Suprapubic skin (tissue), 4 donors: ENCODE results near the gene MEGF9. TPM values are rescaled to one million over a fixed set of nuclear protein-coding genes. Genes with fewer than 3 reads are reported as not detected.

Experiments used
- DNase-seq, 2 donors: peaks; one replicate each; pipeline ENCODE4 v3.0.0-alpha.2; 2019; ENCODE audit warnings: low spot score in 2 of 2
- H3K27ac ChIP-seq: fragments of 200-600 bp; sonication (generic); one replicate; pipeline ENCODE4 v1.5.1; 2019
- H3K27me3 ChIP-seq: fragments of 200-600 bp; sonication (generic); one replicate; pipeline ENCODE4 v1.5.1; 2019
- H3K36me3 ChIP-seq: fragments of 200-600 bp; sonication (generic); one replicate; pipeline ENCODE4 v1.5.1; 2019
- H3K4me1 ChIP-seq: fragments of 200-600 bp; sonication (generic); one replicate; pipeline ENCODE4 v1.5.1; 2019
- H3K4me3 ChIP-seq: fragments of 200-600 bp; sonication (generic); one replicate; pipeline ENCODE4 v1.5.1; 2019; ENCODE audit warnings: mild to moderate bottlenecking
- H3K9me3 ChIP-seq: fragments of 200-600 bp; sonication (generic); one replicate; pipeline ENCODE4 v1.5.1; 2019
- EP300 ChIP-seq: sonication (generic); formaldehyde crosslinking; IDR thresholded peaks from one replicate; pipeline ENCODE4 v1.6.1; 2017; ENCODE audit warnings: antibody characterized with exemption
- POLR2A ChIP-seq, 2 donors: fragments of 450-650 bp; IDR thresholded peaks; one replicate each; pipeline ENCODE4 v1.6.1; 2017; ENCODE audit warnings: antibody characterized with exemption in 2 of 2, mild to moderate bottlenecking in 2 of 2, moderate library complexity in 2 of 2
- POLR2AphosphoS5 ChIP-seq, 3 donors: sonication (generic); formaldehyde crosslinking; IDR thresholded peaks; one replicate each; pipeline ENCODE4 v1.6.1; 2017; ENCODE audit warnings: antibody characterized with exemption in 3 of 3
- WGBS: methylation state at CpG from one replicate; pipeline ENCODE4 v1.1.5; 2018; 5-methylcytosine and 5-hydroxymethylcytosine counted together
- total RNA-seq, 4 donors: library from RNA; depleted of rRNA; stranded (reverse); fragments of >200 nt; gene quantifications; one replicate each; pipeline ENCODE4 v1.1.0, GENCODE V29; 2016
- TF ChIP-seq, protein P1 (sequence below), 2 donors: fragments of 200-600 bp in 1 of 2; fragments of 450-650 bp in 1 of 2; sonication (generic) in 1 of 2; IDR thresholded peaks; one replicate each; pipeline ENCODE4 v1.5.1; 2016 to 2019; ENCODE audit warnings: antibody characterized with exemption in 2 of 2, mild to moderate bottlenecking in 1 of 2, moderate library complexity in 1 of 2

Gene MEGF9
- total RNA-seq, 4 donors from 2014 or later = 33.6 to 58.1 (median 46.0) TPM

DNA sequence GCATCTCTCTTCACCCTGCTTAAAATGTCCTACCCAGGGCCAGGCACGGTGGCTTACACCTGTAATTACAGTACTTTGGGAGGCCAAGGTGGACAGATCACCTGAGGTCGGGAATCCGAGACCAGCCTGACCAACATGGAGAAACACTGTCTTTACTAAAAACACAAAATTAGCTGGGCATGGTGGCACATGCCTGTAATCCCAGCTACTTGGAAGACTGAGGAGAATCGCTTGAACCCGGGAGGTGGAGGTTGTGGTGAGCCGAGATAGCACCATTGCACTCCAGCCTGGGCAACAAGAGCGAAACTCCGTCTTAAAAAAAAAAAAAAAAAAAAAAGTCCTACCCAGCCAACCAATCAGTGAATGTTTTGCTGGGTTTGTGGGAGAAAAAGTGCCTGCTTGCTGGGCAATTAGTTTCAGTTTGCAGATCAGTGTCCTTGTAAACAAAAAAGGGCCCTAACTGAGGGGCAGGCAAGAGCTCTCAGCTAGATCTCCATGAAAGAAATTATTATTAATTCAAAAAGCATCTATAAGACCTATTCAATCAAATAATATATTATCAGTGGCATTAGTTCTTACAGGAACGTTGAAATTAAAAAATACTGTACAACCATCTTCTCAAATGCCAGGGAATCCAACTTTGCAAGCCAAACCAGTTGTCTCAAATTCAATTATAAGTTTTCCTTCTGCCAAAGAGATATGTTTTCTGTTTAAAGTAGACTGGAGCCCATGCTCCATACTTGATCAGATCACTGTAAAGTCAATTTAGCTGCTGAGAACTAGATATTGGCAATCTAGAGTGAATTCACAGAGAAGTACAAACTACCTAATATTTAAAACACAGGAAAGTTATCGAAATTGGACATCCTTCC is 3.9 kb downstream of the MEGF9 start:
- DNase-seq = no peak
- H3K9me3 ChIP-seq = no peaks in the 10 kb centered on the region
- H3K36me3 ChIP-seq = no peaks in the 10 kb centered on the region
- TF ChIP-seq EP300 = no peak
- no peak for TF ChIP-seq POLR2A (IDR thresholded peaks at IDR 0.05)
- TF ChIP-seq POLR2AphosphoS5 (IDR thresholded peaks at IDR 0.05) = no peak
- TF ChIP-seq, protein P1, sequence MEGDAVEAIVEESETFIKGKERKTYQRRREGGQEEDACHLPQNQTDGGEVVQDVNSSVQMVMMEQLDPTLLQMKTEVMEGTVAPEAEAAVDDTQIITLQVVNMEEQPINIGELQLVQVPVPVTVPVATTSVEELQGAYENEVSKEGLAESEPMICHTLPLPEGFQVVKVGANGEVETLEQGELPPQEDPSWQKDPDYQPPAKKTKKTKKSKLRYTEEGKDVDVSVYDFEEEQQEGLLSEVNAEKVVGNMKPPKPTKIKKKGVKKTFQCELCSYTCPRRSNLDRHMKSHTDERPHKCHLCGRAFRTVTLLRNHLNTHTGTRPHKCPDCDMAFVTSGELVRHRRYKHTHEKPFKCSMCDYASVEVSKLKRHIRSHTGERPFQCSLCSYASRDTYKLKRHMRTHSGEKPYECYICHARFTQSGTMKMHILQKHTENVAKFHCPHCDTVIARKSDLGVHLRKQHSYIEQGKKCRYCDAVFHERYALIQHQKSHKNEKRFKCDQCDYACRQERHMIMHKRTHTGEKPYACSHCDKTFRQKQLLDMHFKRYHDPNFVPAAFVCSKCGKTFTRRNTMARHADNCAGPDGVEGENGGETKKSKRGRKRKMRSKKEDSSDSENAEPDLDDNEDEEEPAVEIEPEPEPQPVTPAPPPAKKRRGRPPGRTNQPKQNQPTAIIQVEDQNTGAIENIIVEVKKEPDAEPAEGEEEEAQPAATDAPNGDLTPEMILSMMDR (IDR thresholded peaks at IDR 0.05) = no peak
- WGBS = 26% methylated on average over 10 of the region's 10 CpGs
- H3K27me3 ChIP-seq = no peaks in the 10 kb centered on the region
- peak overlapping the region; percentile 84 for H3K4me3 ChIP-seq
- peaks cover 68% of the 10 kb centered on the region for H3K4me1 ChIP-seq
- peak overlapping the region; percentile 91 for H3K27ac ChIP-seq

DNA sequence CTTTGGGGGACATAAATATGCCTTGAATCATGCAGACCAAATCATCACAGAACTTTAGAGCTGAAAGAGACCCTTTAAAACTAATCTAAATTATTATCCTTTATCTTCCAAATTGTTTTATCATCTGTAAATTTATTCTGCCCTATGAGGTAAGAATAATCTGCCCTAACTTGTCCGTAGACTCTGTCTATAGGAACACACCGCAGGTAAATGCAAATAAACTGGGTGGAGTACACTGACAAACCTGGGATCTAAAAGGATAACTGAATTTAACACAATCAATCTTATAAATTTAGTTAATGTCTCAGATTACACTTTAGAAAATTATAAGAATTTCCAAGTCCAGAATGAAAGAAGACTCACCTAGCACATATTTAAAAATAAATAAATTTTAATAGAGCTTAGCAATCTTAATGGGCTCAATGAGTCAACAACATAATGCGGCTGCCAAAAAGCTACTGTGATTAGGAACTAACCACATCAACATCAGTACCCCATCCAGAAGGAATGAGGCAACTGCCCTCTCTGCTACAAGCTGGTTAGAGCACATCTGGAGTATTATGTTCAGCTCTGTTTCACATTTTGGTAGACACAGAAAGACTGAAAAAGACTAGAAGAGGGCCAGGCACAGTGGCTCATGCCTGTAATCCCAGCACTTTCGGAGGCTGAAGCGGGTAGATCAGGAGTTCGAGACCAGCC is 5.6 kb downstream of the MEGF9 start:
- 56% methylated on average over 6 of the region's 6 CpGs for WGBS
- Histone ChIP-seq H3K27ac (peak overlapping the region; percentile 91), H3K27me3 (no peaks in the 10 kb centered on the region), H3K9me3 (no peaks in the 10 kb centered on the region), H3K4me3 (no peak overlapping the region), H3K4me1 (peaks cover 62% of the 10 kb centered on the region), H3K36me3 (no peaks in the 10 kb centered on the region)
- no peak for TF ChIP-seq POLR2AphosphoS5 (IDR thresholded peaks at IDR 0.05)
- DNase-seq = no peak

DNA sequence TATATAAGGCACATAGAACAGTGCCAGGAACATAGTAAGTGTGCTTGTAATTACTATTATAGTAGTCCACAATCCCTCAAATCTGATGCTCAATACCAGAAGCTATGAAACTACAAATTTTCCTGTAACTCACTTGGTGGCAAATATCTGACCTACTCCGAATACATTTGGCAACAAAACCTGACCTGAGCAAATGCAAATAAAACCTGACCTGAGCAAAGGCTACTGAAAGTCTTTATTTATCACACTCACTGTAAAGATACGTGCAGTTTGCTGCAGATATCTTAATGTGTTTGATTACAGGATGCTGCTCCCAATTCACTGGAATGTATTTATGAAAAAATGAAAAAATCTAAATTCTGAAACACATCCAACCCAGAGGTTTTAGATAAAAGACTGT is 7.1 kb downstream of the MEGF9 start:
- Histone ChIP-seq H3K4me1 (peaks cover 53% of the 10 kb centered on the region), H3K27me3 (no peaks in the 10 kb centered on the region), H3K9me3 (no peaks in the 10 kb centered on the region), H3K36me3 (no peaks in the 10 kb centered on the region), H3K27ac (no peak overlapping the region), H3K4me3 (no peak overlapping the region)
- 67% methylated on average over 2 of the region's 2 CpGs for WGBS
- TF ChIP-seq, protein P1 (IDR thresholded peaks at IDR 0.05) = no peak
- TF ChIP-seq EP300 = no peak
- TF ChIP-seq POLR2AphosphoS5 (IDR thresholded peaks at IDR 0.05) = no peak
- no peak for TF ChIP-seq POLR2A (IDR thresholded peaks at IDR 0.05)
- no peak for DNase-seq

DNA sequence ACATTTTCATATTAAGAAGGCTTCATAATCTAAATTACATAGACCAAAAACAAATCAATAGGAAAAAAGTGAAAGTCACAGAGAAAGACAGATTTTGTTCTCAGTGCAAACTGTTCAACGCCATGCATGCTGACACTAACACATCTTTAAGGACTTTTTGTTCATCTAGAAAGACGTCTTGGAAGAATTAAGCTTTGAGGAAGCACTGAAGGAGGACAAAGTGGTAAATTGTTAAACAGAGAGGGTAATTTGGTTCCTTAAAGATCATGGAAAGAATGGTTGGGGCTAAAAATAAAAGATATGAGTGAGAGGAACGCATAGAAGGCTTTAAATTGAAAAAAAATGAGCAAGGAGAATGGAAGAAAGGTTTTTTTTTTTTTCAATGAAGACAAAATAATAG is 9.1 kb downstream of the MEGF9 start:
- Histone ChIP-seq H3K4me3 (no peak overlapping the region), H3K27me3 (no peaks in the 10 kb centered on the region), H3K4me1 (peaks cover 47% of the 10 kb centered on the region), H3K36me3 (no peaks in the 10 kb centered on the region), H3K27ac (no peak overlapping the region), H3K9me3 (no peaks in the 10 kb centered on the region)
- TF ChIP-seq EP300 = no peak
- no peak for TF ChIP-seq POLR2A (IDR thresholded peaks at IDR 0.05)
- no peak for TF ChIP-seq POLR2AphosphoS5 (IDR thresholded peaks at IDR 0.05)
- TF ChIP-seq, protein P1 (IDR thresholded peaks at IDR 0.05) = no peak
- DNase-seq = no peak
- 49% methylated on average over 3 of the region's 3 CpGs for WGBS

DNA sequence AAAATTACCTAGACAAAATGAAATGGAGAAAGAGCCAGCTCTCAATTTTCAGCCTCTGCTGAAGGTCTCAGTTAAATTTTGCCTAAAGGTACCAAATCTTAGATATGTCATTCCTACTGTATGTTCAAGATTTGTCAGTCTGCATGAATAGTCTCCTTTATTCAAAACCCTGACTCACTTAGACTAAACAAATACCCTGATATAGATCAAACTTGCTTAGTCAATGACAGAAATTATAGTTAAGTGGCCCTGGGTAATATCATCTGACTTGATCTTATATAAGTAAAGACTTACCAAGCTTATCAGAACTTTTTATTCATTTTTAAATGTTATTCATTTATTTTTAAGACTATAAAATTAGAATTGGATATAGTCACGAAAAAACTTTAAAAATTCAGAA is 12.2 kb downstream of the MEGF9 start:
- Histone ChIP-seq H3K4me3 (no peak overlapping the region), H3K9me3 (no peaks in the 10 kb centered on the region), H3K36me3 (no peaks in the 10 kb centered on the region), H3K27me3 (no peaks in the 10 kb centered on the region), H3K4me1 (peaks cover 31% of the 10 kb centered on the region), H3K27ac (no peak overlapping the region)
- WGBS = 93% methylated on average over 1 of the region's 1 CpG
- TF ChIP-seq POLR2A (IDR thresholded peaks at IDR 0.05) = no peak
- TF ChIP-seq, protein P1 (IDR thresholded peaks at IDR 0.05) = no peak
- TF ChIP-seq POLR2AphosphoS5 (IDR thresholded peaks at IDR 0.05) = no peak
- no peak for TF ChIP-seq EP300
- DNase-seq = no peak
